A549 treated with Hydrocortisone at 1 μM for 4 hours (cell line): ENCODE measurements around the gene RPTN. TPM values are rescaled to one million over a fixed set of nuclear protein-coding genes. Genes with fewer than 3 reads are reported as not detected.

Experiments
- total RNA-seq: library from RNA; stranded (reverse); fragments of 200-300 nt; extraction: Qiagen RNA extraction; gene quantifications from 5 replicates; pipeline ENCODE4 v1.2.3, GENCODE V29; 2022

Gene RPTN
- total RNA-seq, result 0.02 TPM in 1 of 5 replicates, not detected in the others

GRCh38 chr1:152159144-152159543, at the start of gene RPTN:
Gene RPTN (minus strand): TSS chr1:152159228. CDS start chr1:152157889, 1,339 bp downstream.

GRCh38 chr1:152115344-152115743, 43.7 kb downstream of the RPTN start, which contains the start of gene TCHH:
Gene TCHH (minus strand): TSS chr1:152115444. CDS start chr1:152114080, 1,364 bp downstream.

Other genes with a start within 250 kb of the RPTN start
- gene THEM4, start 249.7 kb downstream of the RPTN start, total RNA-seq, result 13.0 to 14.7 TPM (median 13.2 TPM) in 5 replicates
- 1,665 to 2,678 TPM (median 2,486 TPM) in 5 replicates for gene S100A10, start 165.4 kb downstream of the RPTN start, total RNA-seq
- gene S100A11, start 122.2 kb downstream of the RPTN start, total RNA-seq, result 1,506 to 1,968 TPM (median 1,956 TPM) in 5 replicates
- gene TCHHL1, start 70.2 kb downstream of the RPTN start, total RNA-seq, result not detected in 5 replicates
- 0.16 to 0.30 TPM (median 0.29 TPM) in 5 replicates for gene TCHH, start 43.8 kb downstream of the RPTN start, total RNA-seq
- gene HRNR, start 65.0 kb upstream of the RPTN start, total RNA-seq, result not detected in 5 replicates
- gene FLG, start 166.0 kb upstream of the RPTN start, total RNA-seq, result 0.01 to 0.02 TPM (median 0.01 TPM) in 3 of 5 replicates, not detected in the others
- not detected in 5 replicates for gene FLG2, start 200.8 kb upstream of the RPTN start, total RNA-seq